ENCODE results near the gene ARHGAP18.

The ARHGAP18 gene

GRCh38 chr6:129707028-129707427 lies 2.9 kb downstream of the ARHGAP18 start:
- POLR2A ChIA-PET, result no interaction called here
- Histone ChIP-seq H3K4me3 (ENCODE audit: low read depth, low read length) (no peak overlapping the region), H3K36me3 (ENCODE audit: control insufficient read depth in 2 of 2, insufficient read depth in 1 of 2, low read length in 2 of 2) (no peaks in the 10 kb centered on the region), H3K9me3 (ENCODE audit: control insufficient read depth, insufficient read depth, low read depth, low read length) (no peaks in the 10 kb centered on the region), H3K4me1 (ENCODE audit: control insufficient read depth, insufficient read depth, low read length) (peaks cover 3% of the 10 kb centered on the region; the same call in 1 of the 2 replicates), H3K27ac (ENCODE audit: extremely low read depth, low read depth, low read length) (no peak overlapping the region)
- CTCF ChIA-PET, result interaction anchor here (0.7 kb wide), 1 partner anchor 25 kb away, joined by 5 read pairs; no protein-coding TSS in a partner anchor
- no peak for TF ChIP-seq ZNF155 (tag by site-specific recombination; IDR thresholded peaks at IDR 0.05)
- TF ChIP-seq WT1 (tag by site-specific recombination; IDR thresholded peaks at IDR 0.05), result no peak
- no peak for TF ChIP-seq GLIS2 (tag by site-specific recombination; IDR thresholded peaks at IDR 0.05)
- no peak for TF ChIP-seq ZBTB7A (tag by site-specific recombination; IDR thresholded peaks at IDR 0.05; ENCODE audit: low read depth)
- TF ChIP-seq ZFP41 (tag by site-specific recombination; IDR thresholded peaks at IDR 0.05; ENCODE audit: borderline replicate concordance), result no peak
- TF ChIP-seq PRDM6 (tag by site-specific recombination; IDR thresholded peaks at IDR 0.05), result no peak
- no peak for TF ChIP-seq ZNF174 (tag by site-specific recombination; IDR thresholded peaks at IDR 0.05)
- no peak for TF ChIP-seq KLF17 (tag by site-specific recombination; IDR thresholded peaks at IDR 0.05)
- TF ChIP-seq ZNF311 (tag by site-specific recombination; IDR thresholded peaks at IDR 0.05; ENCODE audit: borderline replicate concordance), result no peak
- no peak for TF ChIP-seq ZNF704 (tag by site-specific recombination; IDR thresholded peaks at IDR 0.05)
- TF ChIP-seq PRDM10 (tag by site-specific recombination; IDR thresholded peaks at IDR 0.05), result no peak
- TF ChIP-seq IKZF3 (tag by site-specific recombination; IDR thresholded peaks at IDR 0.05), result no peak
- no peak for TF ChIP-seq ZNF513 (tag by site-specific recombination; IDR thresholded peaks at IDR 0.05)
- TF ChIP-seq KLF9 (tag by site-specific recombination; IDR thresholded peaks at IDR 0.05; ENCODE audit: low read depth), result no peak
- TF ChIP-seq MZF1 (tag by site-specific recombination; IDR thresholded peaks at IDR 0.05; ENCODE audit: borderline replicate concordance), result no peak
- no peak for TF ChIP-seq ZNF449 (tag by site-specific recombination; IDR thresholded peaks at IDR 0.05)
- TF ChIP-seq ZNF223 (tag by site-specific recombination; IDR thresholded peaks at IDR 0.05), result no peak
- TF ChIP-seq ELK4 (IDR thresholded peaks at IDR 0.05; ENCODE audit: borderline replicate concordance, low read depth, low read length), result no peak
